HG03103 (cell line): ENCODE data around the gene PCP4.
"Not testable (repeated sequence)": the region's sequence is repeated elsewhere in the genome, so short reads cannot be mapped to it uniquely, and the experiment has no call there.

ENCODE experiments used
- ATAC-seq: cut with Tn5 transposase; IDR thresholded peaks from one replicate; pipeline ENCODE4 v1.9.1; 2021; ENCODE audit warnings: low read depth; ENCODE audit not compliant: unreplicated experiment

PCP4 gene

GRCh38 chr21:39863111-39863510, 4.1 kb upstream of the PCP4 start:
- no peak for ATAC-seq

DNA sequence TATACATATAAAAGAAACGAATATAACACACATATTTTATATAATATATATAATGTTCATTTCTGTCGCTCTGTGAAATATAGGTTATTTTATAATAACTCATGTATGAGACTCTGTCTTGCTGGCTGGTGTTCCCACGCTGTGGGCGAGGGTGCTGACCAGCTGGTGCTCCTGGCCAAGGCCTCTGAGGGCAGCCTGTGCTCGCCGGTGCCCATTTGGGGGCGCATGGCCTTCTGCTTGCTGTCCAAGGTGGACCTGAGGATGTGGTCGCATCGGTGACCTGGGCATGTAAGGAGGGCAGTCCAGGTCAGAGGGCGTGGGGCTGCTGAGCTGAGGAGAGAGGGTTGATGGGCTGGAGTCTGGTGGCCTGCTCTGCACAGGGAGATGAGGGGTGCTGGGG, 1.1 kb upstream of the PCP4 start:
- ATAC-seq = no peak

DNA sequence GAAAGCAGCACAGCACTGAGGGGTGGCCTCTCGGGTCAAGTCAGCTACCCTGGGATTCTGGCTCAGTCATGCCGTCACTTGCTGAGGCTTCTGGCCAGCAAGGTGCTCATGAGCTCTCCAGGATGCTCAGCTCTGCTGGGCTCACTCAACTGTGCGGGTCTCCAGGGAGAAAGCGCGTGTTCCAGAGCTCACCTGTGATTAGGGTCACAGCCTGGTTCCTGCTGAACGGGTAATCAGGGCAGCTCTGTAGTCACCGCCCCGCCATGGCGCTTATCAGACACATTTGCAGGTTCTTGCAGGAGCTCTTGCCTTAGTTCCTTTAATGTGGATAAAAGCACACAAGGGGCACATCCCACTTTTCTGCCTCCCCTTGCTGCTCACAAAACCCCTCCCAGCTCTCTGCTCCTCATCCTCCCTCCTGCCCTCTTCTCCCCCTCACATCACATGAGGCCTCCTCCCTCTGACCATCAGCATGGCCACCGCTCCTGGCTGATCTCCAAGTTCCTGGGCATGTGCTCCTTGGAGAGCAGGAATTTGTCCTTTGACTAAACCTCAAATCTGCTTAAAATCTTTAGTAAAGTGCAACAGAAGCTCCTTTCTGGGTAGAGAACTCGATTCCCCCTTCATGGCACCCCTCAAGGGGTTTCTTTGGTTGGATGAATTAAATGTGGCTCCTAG, 2.0 kb downstream of the PCP4 start:
- ATAC-seq = no peak

DNA sequence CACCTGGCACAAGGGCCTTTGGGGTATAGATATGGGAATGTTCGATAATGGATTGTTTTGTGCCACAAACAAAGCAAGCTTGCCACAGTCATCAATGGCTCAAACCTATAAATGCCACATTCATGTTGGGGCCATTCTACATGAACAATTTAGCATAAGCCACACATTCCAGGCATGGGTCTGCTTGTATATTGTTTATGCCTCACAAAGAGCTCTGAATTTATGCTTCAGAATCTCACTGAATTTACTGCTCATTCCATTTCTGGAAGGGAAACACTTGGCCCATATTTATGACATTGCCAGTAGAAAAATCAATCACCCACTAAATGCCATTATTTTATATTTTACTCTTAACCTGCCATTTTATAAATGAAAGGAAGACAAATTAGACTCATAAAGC, 6.4 kb downstream of the PCP4 start:
- no peak for ATAC-seq

DNA sequence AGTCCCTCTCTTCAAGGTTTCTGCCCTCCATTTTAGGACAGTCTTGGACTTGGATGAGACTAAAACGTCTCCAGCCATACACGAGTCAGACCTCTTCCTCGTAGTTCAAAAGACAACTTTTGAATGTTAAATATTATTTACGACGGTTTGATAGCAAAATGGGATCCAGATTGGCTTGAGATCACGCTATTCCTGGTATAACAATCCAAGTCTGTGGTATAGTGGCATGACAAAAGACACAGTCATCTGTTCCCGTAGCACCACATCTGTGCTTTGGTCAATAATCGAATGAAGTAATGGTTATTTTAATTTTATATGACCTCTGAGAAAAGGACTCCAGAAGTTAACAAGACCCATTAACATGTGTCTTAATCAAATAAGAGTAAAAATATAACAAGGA, 7.0 kb downstream of the PCP4 start:
- ATAC-seq = no peak

GRCh38 chr21:39874759-39875158, 7.5 kb downstream of the PCP4 start:
- ATAC-seq = no peak

DNA sequence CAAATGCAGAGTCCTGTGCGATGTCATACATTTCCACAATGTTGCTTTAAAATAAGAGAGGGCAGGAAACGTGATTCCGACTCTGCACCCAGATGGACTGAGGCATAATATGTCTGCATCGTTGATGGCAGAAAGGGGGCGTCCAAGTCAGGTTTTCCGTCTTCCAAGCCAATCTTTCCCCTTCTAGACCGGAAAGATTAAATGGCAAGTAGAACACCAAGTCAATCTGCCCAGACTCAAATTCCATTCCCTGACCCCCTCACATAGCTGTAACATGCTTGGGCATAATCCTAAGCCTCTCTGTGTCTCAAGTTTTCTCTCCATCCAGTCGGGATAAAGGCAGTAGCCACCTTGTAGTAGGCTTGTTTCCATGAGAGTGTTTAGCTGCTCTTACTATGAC, 14.4 kb downstream of the PCP4 start:
- no peak for ATAC-seq

- no peak for ATAC-seq
Measured at GRCh38 chr21:39882151-39882838, 15.1 kb downstream of the PCP4 start.

DNA sequence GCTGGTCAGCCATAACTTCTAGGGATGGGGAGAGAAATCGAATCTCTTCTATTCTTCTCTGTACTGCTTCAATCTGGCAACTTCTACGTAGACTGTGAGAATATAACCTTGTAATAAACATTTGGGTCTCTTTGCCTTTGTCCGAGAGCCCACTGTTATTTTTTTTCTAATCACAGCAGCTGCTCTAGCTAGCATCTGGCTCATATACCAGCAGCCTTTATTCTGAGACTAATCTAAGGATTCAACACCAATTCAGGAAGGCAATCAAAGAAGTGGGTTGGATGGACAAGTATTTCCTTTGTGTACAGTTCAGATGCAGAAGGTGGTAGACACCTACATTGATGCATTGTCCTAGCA, 15.6 kb downstream of the PCP4 start:
- no peak for ATAC-seq

DNA sequence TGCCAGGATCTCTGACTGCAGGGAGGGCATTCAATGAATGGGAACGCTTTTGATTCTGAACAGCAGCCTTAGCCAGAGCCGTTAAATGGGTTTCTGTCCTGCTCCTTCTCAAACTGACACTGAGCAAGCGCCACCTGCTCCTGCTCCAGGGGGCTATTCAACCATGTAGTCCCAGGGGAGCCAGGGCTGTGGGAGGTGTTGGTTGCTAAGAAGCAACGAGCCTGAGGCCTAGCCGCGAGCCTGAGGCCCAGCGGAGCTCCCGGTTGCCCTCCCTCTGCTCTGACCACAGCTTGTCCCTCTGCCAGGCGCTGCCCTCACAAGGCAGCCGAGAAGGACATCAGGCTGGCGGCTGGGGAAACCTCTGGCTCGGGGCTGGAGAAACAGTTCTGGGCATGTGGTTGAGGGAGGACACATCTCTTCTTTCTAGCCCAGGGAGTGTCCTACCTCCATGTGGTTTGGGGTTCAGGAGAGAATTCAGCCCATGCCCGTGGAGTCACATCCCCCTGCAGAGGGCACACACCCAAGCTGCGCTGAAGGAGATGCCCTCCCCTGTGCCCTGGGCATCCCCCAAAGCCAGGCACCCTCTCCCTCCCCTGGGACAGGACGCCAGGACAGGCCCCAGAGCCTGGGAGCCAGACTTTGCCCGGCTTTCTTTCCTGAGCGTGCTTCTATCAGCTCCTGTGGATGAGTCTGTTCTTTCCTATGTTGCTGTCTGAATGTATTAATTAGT, 18.0 kb downstream of the PCP4 start:
- ATAC-seq = no peak

GRCh38 chr21:39888848-39889247, 21.6 kb downstream of the PCP4 start:
- no peak for ATAC-seq

DNA sequence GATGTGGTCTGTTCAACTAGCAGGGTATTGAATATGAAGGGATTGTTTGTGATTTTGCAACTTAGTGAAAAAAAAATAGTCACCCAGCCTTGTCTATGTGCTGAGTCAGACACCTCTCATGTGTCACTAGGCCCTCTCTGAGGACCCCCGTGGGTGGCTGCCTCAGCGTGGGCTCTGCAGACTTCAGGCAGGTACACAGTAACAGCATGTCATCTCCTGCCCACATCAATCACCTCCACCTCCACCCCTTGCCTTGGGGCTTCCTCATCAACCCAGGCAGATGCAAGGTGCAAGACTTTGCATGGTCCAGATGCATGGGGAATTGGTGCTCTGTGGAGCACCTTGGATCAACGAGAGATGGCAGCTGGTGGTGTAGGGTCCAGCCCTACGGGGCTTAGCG, 23.9 kb downstream of the PCP4 start:
- no peak for ATAC-seq

- not testable (repeated sequence) for ATAC-seq
Measured at GRCh38 chr21:39891863-39892262, 24.6 kb downstream of the PCP4 start.

GRCh38 chr21:39900491-39900890, 33.3 kb downstream of the PCP4 start:
- no peak for ATAC-seq

DNA sequence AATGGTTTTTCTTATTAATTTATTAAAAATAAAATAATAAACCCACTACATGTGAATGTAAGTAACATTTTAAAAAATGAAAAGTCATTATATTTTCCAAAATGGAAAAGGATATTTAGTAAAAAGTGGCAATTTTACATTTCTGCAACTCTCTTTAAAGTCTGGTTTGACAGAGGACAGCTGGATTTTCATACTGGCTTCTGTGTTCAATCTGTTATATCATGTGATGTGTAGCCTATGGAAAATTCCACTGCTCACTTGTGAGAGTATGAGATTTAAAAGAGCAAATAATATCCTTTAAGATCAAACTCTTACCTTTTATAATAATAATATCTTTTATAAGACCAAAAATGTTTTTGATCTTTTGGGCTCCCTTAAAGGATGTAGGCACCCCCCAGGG, 33.7 kb downstream of the PCP4 start:
- ATAC-seq = no peak

DNA sequence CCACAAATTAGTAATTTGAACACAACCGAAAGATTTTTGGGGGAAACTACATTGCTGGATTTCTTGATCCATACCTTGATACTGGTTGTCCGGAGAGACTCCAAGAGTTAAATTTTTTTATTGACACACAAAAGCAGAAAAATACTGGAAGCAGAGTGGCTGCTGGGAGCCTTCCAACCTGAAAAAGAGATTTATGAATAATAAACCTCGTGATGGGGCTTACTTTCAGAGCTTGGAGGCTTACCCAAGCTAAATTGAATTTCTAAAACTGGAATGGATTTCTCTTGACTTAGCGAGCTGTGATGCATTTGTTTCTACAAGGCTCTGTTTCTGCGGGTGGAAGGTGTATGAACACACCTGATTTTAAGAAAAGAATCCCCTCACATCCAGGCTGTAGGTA, 35.7 kb downstream of the PCP4 start:
- ATAC-seq = no peak

GRCh38 chr21:39904457-39904856, 37.2 kb downstream of the PCP4 start:
- ATAC-seq = no peak

- no peak for ATAC-seq
Measured at GRCh38 chr21:39908265-39908923, 41.2 kb downstream of the PCP4 start.

DNA sequence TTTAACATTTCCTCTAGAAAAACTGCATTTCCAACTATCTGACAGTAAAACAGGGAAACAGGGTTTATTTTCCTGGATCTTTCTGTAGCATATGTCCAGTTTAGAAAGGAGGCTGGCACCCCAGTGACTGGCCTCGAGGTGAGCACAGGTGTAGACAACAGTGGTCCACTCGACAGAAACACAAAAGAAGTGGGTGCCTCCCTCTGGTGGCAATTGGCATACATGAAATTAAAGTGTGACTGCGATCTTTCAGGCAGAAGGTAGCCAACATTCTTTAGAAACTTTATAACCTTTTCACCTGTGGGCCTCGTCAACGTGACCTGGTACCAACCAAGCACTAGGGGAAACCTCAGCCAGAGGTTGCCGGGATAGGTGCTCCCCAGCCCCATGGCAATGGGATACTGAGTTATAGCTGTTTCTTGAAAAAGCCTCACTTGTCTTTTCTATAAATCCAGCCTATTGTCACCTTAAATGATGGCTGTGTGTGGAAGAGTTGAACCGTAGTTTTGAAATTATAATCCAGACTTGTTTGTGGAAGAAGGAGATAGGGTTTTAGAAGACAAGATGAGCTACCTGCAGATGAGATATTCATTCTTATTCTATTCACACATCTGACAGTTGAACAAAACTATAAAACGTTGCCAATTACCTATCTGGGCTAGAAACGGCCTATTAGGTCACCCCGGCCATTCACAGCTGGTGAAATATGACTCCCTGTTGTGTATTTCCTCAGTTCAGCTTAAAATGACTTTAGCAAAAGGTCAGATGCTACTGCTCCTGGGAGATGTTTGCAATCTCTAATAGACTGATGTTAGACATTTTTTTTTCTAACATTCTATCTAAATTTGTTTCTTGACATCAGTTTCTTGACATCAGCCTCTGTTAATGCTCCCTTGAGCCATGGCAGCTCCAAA, 44.3 kb downstream of the PCP4 start:
- no peak for ATAC-seq

- ATAC-seq = no peak
Measured at GRCh38 chr21:39913706-39914305, 46.6 kb downstream of the PCP4 start.
